Liver (tissue), 3 donors: ENCODE data around the gene ANK3.

Source experiments
- FOXA1 ChIP-seq: IDR thresholded peaks from 2 replicates; pipeline ENCODE4 v1.6.1; 2016; ENCODE audit warnings: antibody characterized with exemption
- FOXA2 ChIP-seq: IDR thresholded peaks from 2 replicates; pipeline ENCODE4 v1.6.1; 2016; ENCODE audit warnings: antibody characterized with exemption
- HNF4A ChIP-seq, 2 donors: conservative IDR thresholded peaks; 2 replicates each; pipeline ENCODE4 v1.6.1; 2016; ENCODE audit warnings: antibody characterized with exemption in 2 of 2, mild to moderate bottlenecking in 2 of 2
- NR2F2 ChIP-seq: IDR thresholded peaks from 2 replicates; pipeline ENCODE4 v1.6.1; 2016; ENCODE audit warnings: antibody characterized with exemption
- RAD21 ChIP-seq, 2 donors: IDR thresholded peaks; 2 replicates each; pipeline ENCODE4 v1.6.1; 2016; ENCODE audit warnings: antibody characterized with exemption in 2 of 2, mild to moderate bottlenecking in 2 of 2
- REST ChIP-seq: IDR thresholded peaks from 2 replicates; pipeline ENCODE4 v1.6.1; 2016; ENCODE audit warnings: antibody characterized with exemption, mild to moderate bottlenecking
- SP1 ChIP-seq: IDR thresholded peaks from 2 replicates; pipeline ENCODE4 v1.6.1; 2018; ENCODE audit warnings: antibody characterized with exemption, mild to moderate bottlenecking
- TF ChIP-seq, protein P1 (sequence below): fragments of 150-350 bp; IDR thresholded peaks from 2 replicates; pipeline ENCODE4 v1.5.1; 2017; ENCODE audit warnings: improper control_type of control experiment, low read depth, low read length; ENCODE audit not compliant: missing input control
- donor health status: healthy.
- donor health status: healthy.

- TF ChIP-seq, protein P1, sequence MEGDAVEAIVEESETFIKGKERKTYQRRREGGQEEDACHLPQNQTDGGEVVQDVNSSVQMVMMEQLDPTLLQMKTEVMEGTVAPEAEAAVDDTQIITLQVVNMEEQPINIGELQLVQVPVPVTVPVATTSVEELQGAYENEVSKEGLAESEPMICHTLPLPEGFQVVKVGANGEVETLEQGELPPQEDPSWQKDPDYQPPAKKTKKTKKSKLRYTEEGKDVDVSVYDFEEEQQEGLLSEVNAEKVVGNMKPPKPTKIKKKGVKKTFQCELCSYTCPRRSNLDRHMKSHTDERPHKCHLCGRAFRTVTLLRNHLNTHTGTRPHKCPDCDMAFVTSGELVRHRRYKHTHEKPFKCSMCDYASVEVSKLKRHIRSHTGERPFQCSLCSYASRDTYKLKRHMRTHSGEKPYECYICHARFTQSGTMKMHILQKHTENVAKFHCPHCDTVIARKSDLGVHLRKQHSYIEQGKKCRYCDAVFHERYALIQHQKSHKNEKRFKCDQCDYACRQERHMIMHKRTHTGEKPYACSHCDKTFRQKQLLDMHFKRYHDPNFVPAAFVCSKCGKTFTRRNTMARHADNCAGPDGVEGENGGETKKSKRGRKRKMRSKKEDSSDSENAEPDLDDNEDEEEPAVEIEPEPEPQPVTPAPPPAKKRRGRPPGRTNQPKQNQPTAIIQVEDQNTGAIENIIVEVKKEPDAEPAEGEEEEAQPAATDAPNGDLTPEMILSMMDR, result no peak
- TF ChIP-seq NR2F2 (no peak), HNF4A (conservative IDR thresholded peaks at IDR 0.05) (no peak), FOXA2 (no peak), RAD21 (IDR thresholded peaks at IDR 0.05) (no peak), SP1 (no peak), FOXA1 (no peak), REST (no peak)
Measured at GRCh38 chr10:60107308-60107976, 282.2 kb downstream of the ANK3 start.
